NCI-H526 (cell line): ENCODE results near the gene SKA2.
"Not testable (repeated sequence)": the region's sequence is repeated elsewhere in the genome, so short reads cannot be mapped to it uniquely, and the experiment has no call there.

Experiments
- DNase-seq, 2 experiments: peaks; one replicate each; lab custom pipeline; 2025; lab: John Stamatoyannopoulos, UW

The SKA2 gene

GRCh38 chr17:59151591-59151990 is 3.4 kb downstream of the SKA2 start:
- DNase-seq = no peak

- DNase-seq = no peak
Observed at GRCh38 chr17:59151006-59151405, 4.0 kb downstream of the SKA2 start.

- DNase-seq = no peak
Observed at GRCh38 chr17:59149841-59150511, 5.0 kb downstream of the SKA2 start.

GRCh38 chr17:59149051-59149450 is 5.9 kb downstream of the SKA2 start:
- no peak for DNase-seq

- DNase-seq = no peak
Observed at GRCh38 chr17:59145571-59146096, 9.4 kb downstream of the SKA2 start.

GRCh38 chr17:59141860-59142259 is 13.1 kb downstream of the SKA2 start:
- no peak for DNase-seq

- no peak for DNase-seq
Observed at GRCh38 chr17:59139939-59140338, 15.0 kb downstream of the SKA2 start.

- not testable (repeated sequence) for DNase-seq
Observed at GRCh38 chr17:59138339-59138738, 16.6 kb downstream of the SKA2 start.

GRCh38 chr17:59131131-59131530 is 23.9 kb downstream of the SKA2 start:
- no peak for DNase-seq

GRCh38 chr17:59129814-59130213 is 25.2 kb downstream of the SKA2 start:
- no peak for DNase-seq

GRCh38 chr17:59126809-59127417 is 28.1 kb downstream of the SKA2 start:
- no peak for DNase-seq

- DNase-seq = peak; percentile 71 to 72
Observed at GRCh38 chr17:59124665-59125064, 30.3 kb downstream of the SKA2 start.

GRCh38 chr17:59121901-59122480 is 33.0 kb downstream of the SKA2 start:
- DNase-seq = no peak

- no peak for DNase-seq
Observed at GRCh38 chr17:59115474-59115873, 39.5 kb downstream of the SKA2 start.

GRCh38 chr17:59111539-59111938 is 43.4 kb downstream of the SKA2 start:
- no peak for DNase-seq

- DNase-seq = no peak
Observed at GRCh38 chr17:59110973-59111372, 44.0 kb downstream of the SKA2 start.

GRCh38 chr17:59108400-59109102 is 46.4 kb downstream of the SKA2 start:
- DNase-seq = no peak

- DNase-seq = no peak
Observed at GRCh38 chr17:59107306-59107670, 47.7 kb downstream of the SKA2 start.

GRCh38 chr17:59106463-59107305 is 48.3 kb downstream of the SKA2 start, which contains the start of gene TRIM37:
TRIM37 (minus strand) TSS chr17:59106880; CDS start chr17:59106461, 419 bp downstream.
- DNase-seq = peak; percentile 98 to 99

- peak; percentile 68 to 71 for DNase-seq
Observed at GRCh38 chr17:59105852-59106462, 49.0 kb downstream of the SKA2 start.

GRCh38 chr17:59101178-59101577 is 53.8 kb downstream of the SKA2 start:
- DNase-seq = no peak
